HG02571 (cell line): Measurements from ENCODE around the gene PTTG1IP.

ENCODE experiments used
- ATAC-seq: cut with Tn5 transposase; IDR thresholded peaks from one replicate; pipeline ENCODE4 v1.9.1; 2021; ENCODE audit warnings: mild to moderate bottlenecking, moderate library complexity; ENCODE audit not compliant: unreplicated experiment

The PTTG1IP gene

DNA sequence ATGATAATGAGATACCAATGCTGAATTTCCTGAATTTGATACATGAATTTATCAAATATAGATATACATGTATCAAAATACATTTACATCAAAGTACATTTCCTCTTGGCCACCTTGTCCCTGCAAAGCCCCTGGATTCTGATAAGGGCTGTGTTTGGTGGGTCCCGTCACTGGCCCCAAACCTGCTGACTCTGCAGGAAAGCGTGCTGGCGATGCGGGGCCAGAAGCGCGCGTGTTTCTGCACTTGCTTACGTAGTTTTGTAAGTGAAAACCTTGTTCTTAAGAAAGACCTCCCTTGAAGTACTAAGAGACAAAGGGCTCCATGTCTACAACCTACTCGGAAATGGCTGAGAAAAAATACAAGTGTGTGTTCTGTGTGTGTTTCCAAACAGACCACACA, 36.2 kb upstream of the PTTG1IP start:
- no peak for ATAC-seq

- ATAC-seq, result no peak
These were observed 35.4 kb upstream of the PTTG1IP start for GRCh38 chr21:44908908-44909307.

- no peak for ATAC-seq
These were observed 34.7 kb upstream of the PTTG1IP start for GRCh38 chr21:44907966-44908895.

DNA sequence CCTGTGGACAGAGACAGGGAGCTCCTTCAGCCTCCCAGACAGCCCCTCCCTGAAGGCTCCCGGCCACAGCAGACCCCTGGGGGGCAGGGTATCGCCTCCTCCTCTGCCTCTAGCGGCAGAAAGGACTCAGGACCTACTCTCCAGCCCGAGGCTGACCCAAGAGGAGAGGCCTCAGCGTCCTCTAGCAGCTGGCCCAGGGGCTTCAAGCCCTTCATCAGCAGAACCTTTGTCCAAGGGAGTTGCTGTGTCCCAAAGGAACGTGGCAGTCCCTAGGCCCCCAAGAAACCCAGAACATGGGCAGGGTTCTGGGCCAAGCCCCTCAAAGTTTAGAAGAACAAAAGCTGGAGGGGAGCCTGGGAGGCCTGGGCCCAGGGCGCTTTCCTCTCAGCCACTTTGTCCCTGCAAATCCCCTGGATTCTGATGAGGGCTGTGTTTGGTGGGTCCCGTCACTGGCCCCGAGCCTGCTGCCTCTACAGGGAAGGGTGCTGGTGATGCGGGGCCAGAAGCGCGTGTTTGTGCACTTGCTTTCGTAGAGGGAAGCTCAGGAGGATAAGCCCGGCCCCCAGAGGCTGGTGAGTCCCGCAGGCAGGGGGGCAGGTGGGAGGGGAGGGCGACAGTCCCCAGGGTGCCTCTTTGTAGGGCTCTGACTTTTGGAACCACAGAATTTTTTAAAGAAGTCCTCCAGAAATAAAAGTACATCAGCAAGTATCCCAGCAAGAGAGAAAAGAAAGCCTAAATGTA, 33.9 kb upstream of the PTTG1IP start:
- ATAC-seq, result no peak

DNA sequence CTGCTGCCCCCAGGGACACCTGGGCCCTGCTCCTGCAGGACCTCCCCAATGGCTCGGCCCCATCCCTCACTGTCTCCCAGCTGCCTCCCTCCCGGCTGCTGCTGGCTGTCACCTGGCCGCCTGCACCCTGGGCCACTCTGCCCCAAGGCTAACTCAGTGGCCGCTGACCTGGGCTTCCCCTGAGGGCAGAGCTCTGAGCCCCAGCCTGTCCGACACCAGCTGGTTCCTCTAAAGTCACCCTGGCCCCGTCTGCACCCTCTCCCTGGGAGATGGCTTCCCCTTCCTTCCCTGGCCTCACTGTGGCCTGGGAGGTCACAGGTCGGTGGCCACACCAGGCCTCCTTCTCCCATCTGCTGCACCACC, 32.2 kb upstream of the PTTG1IP start:
- no peak for ATAC-seq

DNA sequence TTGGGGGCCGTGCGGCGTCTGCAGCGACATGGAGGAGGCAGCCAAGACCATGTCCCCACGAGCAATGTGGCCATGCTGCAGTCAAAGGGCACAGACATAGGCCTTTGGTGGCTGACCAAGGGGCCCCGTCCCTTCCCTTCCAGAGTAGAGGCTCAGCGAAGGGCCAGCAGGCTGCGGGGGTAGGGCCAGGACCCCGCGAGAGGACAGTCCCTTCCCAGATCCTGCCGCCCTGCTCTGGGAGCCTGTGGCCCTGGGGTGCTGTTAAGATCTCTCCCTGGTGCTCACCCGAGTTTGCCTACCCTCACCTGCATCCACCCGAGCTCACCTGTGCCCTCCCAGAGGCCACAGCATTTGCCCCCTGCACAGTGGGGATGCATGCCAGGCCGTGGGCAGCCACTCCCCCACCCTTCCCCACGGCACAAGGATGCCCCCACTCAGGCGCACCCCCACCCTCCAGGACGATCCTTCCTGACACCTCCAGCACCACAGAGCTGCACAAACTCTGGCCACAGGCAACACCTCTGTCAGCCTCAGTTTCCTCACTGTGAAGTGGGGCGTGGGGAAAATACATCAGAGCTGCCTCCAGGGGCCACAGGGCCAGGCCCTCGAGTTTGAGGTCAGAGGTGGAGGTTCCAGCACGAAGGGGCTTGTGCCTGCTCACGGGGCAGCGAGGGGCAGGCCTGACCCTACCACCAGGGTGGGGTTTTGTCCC, 31.7 kb upstream of the PTTG1IP start:
- no peak for ATAC-seq

DNA sequence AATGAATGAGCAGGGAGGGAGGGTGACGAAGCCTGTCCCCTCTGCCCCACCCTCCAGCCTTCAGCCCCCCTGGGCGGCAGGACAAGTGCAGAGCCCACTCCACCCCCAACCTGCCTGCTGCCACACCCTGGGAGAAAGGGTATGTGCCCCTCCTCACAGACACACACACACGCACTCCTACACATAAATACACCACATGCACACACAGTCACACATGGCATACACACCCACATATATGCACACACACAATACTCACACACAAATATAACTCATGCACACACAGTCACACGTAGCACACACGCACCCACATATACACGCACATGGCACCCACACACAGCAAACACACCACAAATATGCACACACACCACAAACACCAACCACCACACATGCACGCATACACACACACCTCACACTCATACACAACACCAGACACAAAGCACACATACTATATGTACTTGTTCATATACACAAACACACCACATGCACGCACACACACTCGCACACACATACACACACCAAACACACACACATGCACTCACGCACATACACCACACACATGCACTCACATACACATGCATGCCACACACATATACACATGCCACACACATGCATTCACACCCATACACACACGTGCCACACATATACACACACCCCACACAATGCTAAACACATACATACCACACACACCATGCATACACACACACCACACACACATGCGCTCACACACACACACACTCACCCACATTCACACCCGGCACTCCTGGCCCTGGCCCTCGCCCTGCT, 30.8 kb upstream of the PTTG1IP start:
- no peak for ATAC-seq

- ATAC-seq, result no peak
These were observed 30.2 kb upstream of the PTTG1IP start for GRCh38 chr21:44903689-44904088.

GRCh38 chr21:44903050-44903685, 29.7 kb upstream of the PTTG1IP start:
- no peak for ATAC-seq

DNA sequence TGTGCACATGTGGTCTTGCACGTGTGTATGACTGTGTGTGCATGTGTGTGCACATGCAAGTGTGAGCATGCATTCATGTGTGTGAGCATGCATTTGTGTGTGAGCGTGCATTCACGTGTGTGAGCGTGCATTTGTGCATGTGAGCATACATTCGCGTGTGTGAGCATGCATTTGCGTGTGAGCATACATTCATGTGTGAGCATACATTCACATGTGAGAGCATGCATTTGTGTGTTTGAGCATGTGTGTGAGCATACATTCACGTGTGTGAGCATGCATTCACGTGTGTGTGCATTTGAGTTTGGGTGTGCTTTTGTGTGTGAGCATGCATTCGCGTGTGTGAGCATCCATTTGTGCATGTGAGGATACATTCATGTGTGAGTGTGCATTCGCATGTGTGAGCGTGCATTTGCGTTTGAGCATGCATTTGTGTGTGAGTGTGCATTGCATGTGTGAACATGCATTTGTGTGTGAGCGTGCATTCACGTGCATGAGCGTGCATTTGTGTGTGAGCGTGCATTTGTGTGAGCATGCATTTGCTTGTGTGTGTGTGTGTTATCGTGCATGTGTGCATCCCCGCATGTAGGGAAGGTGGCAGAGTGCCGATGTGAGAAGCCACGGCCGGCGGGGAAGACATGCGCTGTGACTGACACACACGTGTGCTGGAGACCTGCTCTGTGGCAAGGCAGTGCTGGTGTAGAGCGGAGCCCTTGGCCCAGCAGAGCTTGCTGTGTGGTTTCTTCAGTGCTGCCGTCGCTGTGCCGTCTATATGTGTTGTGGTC, 29.0 kb upstream of the PTTG1IP start:
- no peak for ATAC-seq

DNA sequence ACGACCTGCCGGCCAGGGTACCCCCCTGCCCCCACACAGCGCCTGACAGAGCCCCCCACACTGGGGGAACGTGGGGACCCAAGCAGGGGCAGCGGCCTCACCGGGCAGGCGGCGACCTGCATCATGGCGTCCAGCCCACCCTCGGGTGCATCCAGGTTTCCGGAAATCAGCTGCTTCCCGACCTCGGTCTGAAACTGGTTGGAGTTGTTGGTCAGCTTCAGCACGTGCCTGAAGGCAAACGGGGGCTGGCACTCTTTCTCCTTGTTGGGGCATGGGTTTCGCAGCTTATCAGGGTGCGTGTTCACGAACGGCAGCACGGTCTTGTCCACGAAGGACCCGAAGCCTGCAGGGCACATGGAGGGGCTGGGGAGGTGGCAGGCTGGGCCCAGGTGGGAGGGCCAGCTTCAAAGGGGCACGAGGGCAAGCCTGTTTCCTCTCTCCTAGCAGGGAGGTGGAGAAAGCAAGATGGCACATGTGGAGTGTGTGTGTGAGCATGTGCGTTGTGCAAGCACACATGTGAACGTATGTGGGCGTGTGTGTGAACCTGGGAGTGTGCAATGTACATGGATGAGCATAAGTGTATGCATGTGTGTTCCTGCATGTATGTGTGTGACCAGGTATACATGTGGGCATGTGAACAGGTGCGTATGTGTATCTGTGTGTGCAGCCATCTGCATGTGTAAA, 28.0 kb upstream of the PTTG1IP start:
- no peak for ATAC-seq

- no peak for ATAC-seq
These were observed 27.2 kb upstream of the PTTG1IP start for GRCh38 chr21:44900559-44901251.

DNA sequence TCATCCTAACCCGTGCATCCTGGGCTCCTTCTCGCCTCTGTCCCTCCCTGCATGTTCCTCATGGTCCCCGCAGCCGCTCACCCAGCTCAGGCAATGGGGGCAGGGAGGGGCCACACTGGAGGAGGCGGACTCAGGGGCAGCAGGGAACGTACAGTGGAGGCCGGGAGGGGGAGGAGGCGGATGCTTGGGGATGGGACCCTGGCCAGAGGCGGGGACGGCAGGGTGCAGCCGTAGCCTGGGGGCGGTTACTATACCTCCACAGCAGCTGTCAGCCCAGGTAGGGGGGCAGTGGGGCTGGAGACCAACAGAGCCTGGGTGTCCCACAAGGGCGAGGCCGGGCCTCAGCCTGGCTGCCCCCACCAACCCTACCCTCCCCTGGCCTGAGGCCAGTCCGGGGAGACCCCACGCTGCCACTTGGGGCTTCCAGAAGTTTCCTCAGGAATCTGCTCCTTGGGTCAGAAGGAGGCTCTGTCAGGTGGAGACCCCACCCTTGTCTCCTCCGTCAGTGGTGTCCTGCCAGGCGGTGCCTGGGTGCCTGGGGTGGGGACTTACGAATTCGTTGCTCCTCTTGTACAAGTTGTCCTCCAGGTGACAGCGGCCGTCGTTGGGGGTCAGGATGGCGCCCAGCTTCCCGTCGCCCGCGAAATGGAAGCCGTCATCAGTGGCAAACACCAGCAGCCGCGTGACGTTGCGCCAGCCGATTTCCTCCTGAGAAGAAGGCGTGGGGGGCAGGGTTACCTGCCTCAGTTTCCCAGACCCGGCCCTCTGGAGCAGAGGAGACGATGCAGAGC, 26.5 kb upstream of the PTTG1IP start:
- ATAC-seq, result no peak

DNA sequence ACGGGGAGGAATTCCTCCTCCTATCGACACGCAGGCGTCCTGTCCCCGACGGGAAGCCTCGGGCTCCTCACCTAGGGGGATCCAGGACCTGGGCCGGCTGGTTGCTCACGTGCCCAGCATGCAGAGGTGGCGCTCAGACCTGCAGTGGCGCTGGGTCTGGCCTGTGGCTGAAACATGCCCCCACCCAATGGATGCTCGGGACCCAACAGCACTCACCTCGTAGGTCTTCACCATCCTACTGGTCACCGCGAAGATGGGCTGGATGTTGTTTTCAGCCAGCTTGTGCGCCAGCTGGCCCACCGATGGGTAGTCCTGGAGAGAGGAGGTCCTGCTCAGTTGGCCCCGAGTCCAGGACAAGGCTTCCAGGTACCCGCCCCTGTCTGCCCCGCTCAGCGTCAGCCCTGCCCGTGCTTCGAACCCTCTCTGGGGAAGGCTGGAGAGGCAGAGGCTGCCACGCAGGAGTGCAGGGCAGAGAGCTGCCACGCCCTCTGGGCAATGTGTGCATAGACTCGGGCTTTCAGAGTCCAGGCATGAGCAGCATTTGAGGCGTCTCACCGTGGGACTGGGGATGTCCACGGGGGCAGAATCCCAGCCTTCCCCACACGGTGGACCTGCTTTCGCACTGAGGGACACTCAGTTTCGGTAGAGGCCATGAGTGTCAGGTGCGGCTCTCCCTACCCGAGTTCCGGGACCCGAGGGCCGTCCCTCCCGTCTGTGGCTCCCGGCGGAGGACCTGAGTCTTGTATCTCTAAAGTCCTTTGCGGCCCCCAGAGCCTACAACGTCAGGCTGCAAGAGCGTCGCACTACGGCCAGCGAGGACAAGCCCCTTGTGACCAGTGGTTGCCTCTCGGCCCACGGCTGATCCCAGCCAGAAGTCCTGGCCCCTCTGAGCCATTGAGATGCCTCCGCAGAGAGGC, 25.6 kb upstream of the PTTG1IP start:
- ATAC-seq, result no peak

GRCh38 chr21:44898011-44898488, 24.6 kb upstream of the PTTG1IP start:
- no peak for ATAC-seq

DNA sequence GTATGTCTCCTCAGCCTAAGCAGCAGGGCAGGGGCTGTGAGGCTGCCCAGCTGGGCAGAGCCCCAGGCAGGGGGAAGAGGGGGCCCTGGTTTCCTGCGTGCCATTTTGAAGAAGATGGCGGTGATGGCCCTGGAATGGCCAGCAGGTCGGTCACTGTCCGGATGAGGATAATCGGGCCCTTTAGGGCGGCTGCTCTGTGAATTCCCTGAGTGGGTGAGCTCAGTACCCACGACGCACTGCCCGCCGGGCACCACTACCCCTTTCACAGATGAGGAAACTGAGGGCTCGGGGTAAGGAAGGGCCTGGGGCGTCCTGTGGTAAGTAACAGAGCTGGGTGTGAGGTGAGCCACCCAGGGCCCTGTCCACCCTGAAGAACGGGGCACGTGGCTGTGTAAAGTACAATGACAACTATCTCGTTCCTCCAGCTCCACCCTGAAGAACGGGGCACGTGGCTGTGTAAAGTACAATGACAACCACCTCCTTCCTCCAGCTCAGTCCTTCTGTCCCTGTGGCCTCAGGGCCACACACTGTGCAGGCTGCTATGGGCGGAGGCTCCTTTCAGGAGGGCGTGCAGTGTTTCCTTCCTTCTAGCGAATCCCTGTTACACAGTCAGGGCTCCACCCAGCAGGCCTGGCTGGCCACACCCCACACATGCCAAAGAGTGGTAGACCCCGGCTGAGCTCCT, 24.0 kb upstream of the PTTG1IP start:
- ATAC-seq, result no peak
